ENCODE measurements around the gene CXXC5.

CXXC5 gene

GRCh38 chr5:139651853-139652787 lies 4.0 kb downstream of the CXXC5 start:
- Mint-ChIP-seq H3K4me1 (ENCODE audit: low read depth) (peaks cover 46% of the 10 kb centered on the region), H3K4me3 (no peak overlapping the region), H3K27ac (peak overlapping the region; percentile 27), H3K27me3 (peaks cover 62% of the 10 kb centered on the region), H3K9me3 (no peaks in the 10 kb centered on the region), H3K36me3 (ENCODE audit: low read depth) (no peaks in the 10 kb centered on the region)
- DNase-seq = peak; percentile 71

- Mint-ChIP-seq H3K4me3 (no peak overlapping the region), H3K27me3 (peaks cover 59% of the 10 kb centered on the region), H3K36me3 (ENCODE audit: low read depth) (no peaks in the 10 kb centered on the region), H3K4me1 (ENCODE audit: low read depth) (peaks cover 43% of the 10 kb centered on the region), H3K9me3 (no peaks in the 10 kb centered on the region), H3K27ac (peak overlapping the region; percentile 27)
- DNase-seq = no peak
Observed at GRCh38 chr5:139652788-139653241, 4.7 kb downstream of the CXXC5 start.

- H3K9me3 Mint-ChIP-seq = no peaks in the 10 kb centered on the region
- no peak overlapping the region for H3K27ac Mint-ChIP-seq
- DNase-seq = no peak
- peaks cover 60% of the 10 kb centered on the region for H3K27me3 Mint-ChIP-seq
- no peak overlapping the region for H3K4me3 Mint-ChIP-seq
- H3K36me3 Mint-ChIP-seq (ENCODE audit: low read depth) = no peaks in the 10 kb centered on the region
- H3K4me1 Mint-ChIP-seq (ENCODE audit: low read depth) = peaks cover 47% of the 10 kb centered on the region
Observed at GRCh38 chr5:139653616-139654015, 5.5 kb downstream of the CXXC5 start.

- Mint-ChIP-seq H3K4me1 (ENCODE audit: low read depth) (peaks cover 46% of the 10 kb centered on the region), H3K27ac (peak overlapping the region; percentile 4), H3K9me3 (no peaks in the 10 kb centered on the region), H3K36me3 (ENCODE audit: low read depth) (no peaks in the 10 kb centered on the region), H3K27me3 (peaks cover 63% of the 10 kb centered on the region), H3K4me3 (no peak overlapping the region)
- no peak for DNase-seq
Observed at GRCh38 chr5:139654464-139654863, 6.3 kb downstream of the CXXC5 start.

GRCh38 chr5:139654871-139655491 lies 6.8 kb downstream of the CXXC5 start:
- Mint-ChIP-seq H3K27ac (no peak overlapping the region), H3K9me3 (no peaks in the 10 kb centered on the region), H3K4me1 (ENCODE audit: low read depth) (peaks cover 40% of the 10 kb centered on the region), H3K4me3 (no peak overlapping the region), H3K36me3 (ENCODE audit: low read depth) (no peaks in the 10 kb centered on the region), H3K27me3 (peaks cover 58% of the 10 kb centered on the region)
- DNase-seq = no peak

GRCh38 chr5:139655727-139656271 lies 7.7 kb downstream of the CXXC5 start:
- Mint-ChIP-seq H3K9me3 (no peaks in the 10 kb centered on the region), H3K27me3 (peaks cover 51% of the 10 kb centered on the region), H3K4me1 (ENCODE audit: low read depth) (peaks cover 34% of the 10 kb centered on the region), H3K36me3 (ENCODE audit: low read depth) (no peaks in the 10 kb centered on the region), H3K27ac (no peak overlapping the region), H3K4me3 (no peak overlapping the region)
- DNase-seq = no peak

GRCh38 chr5:139657363-139658321 lies 9.5 kb downstream of the CXXC5 start:
- Mint-ChIP-seq H3K9me3 (no peaks in the 10 kb centered on the region), H3K27ac (no peak overlapping the region), H3K4me3 (no peak overlapping the region), H3K4me1 (ENCODE audit: low read depth) (peaks cover 18% of the 10 kb centered on the region), H3K27me3 (peaks cover 33% of the 10 kb centered on the region), H3K36me3 (ENCODE audit: low read depth) (no peaks in the 10 kb centered on the region)
- no peak for DNase-seq

GRCh38 chr5:139658501-139658927 lies 10.4 kb downstream of the CXXC5 start:
- no peaks in the 10 kb centered on the region for H3K36me3 Mint-ChIP-seq (ENCODE audit: low read depth)
- H3K4me1 Mint-ChIP-seq (ENCODE audit: low read depth) = peaks cover 13% of the 10 kb centered on the region
- no peaks in the 10 kb centered on the region for H3K9me3 Mint-ChIP-seq
- DNase-seq = no peak
- no peak overlapping the region for H3K27ac Mint-ChIP-seq
- peaks cover 25% of the 10 kb centered on the region for H3K27me3 Mint-ChIP-seq
- no peak overlapping the region for H3K4me3 Mint-ChIP-seq

- Mint-ChIP-seq H3K27me3 (peaks cover 19% of the 10 kb centered on the region), H3K27ac (peak overlapping the region; percentile 24), H3K4me1 (ENCODE audit: low read depth) (peaks cover 10% of the 10 kb centered on the region), H3K9me3 (no peaks in the 10 kb centered on the region), H3K4me3 (no peak overlapping the region), H3K36me3 (ENCODE audit: low read depth) (no peaks in the 10 kb centered on the region)
- no peak for DNase-seq
Observed at GRCh38 chr5:139658928-139659667, 10.9 kb downstream of the CXXC5 start.

GRCh38 chr5:139659695-139660101 lies 11.5 kb downstream of the CXXC5 start:
- Mint-ChIP-seq H3K4me3 (no peak overlapping the region), H3K27me3 (peaks cover 13% of the 10 kb centered on the region), H3K36me3 (ENCODE audit: low read depth) (no peaks in the 10 kb centered on the region), H3K4me1 (ENCODE audit: low read depth) (peaks cover 14% of the 10 kb centered on the region), H3K27ac (no peak overlapping the region), H3K9me3 (no peaks in the 10 kb centered on the region)
- no peak for DNase-seq

GRCh38 chr5:139660105-139660922 lies 12.2 kb downstream of the CXXC5 start:
- DNase-seq = no peak
- Mint-ChIP-seq H3K9me3 (no peaks in the 10 kb centered on the region), H3K36me3 (ENCODE audit: low read depth) (no peaks in the 10 kb centered on the region), H3K27me3 (peaks cover 13% of the 10 kb centered on the region), H3K4me3 (no peak overlapping the region), H3K4me1 (ENCODE audit: low read depth) (peaks cover 14% of the 10 kb centered on the region), H3K27ac (no peak overlapping the region)

- Mint-ChIP-seq H3K27ac (no peak overlapping the region), H3K9me3 (no peaks in the 10 kb centered on the region), H3K27me3 (peaks cover 13% of the 10 kb centered on the region), H3K36me3 (ENCODE audit: low read depth) (no peaks in the 10 kb centered on the region), H3K4me3 (no peak overlapping the region), H3K4me1 (ENCODE audit: low read depth) (peaks cover 14% of the 10 kb centered on the region)
- no peak for DNase-seq
Observed at GRCh38 chr5:139660923-139661814, 13.0 kb downstream of the CXXC5 start.

Data from activated T-cell treated with anti-CD3 and anti-CD28 coated beads, Interleukin-2, amount 50 U/mL, for 24 hours (primary cell).